ENCODE results near the gene TBC1D22A.

DNA sequence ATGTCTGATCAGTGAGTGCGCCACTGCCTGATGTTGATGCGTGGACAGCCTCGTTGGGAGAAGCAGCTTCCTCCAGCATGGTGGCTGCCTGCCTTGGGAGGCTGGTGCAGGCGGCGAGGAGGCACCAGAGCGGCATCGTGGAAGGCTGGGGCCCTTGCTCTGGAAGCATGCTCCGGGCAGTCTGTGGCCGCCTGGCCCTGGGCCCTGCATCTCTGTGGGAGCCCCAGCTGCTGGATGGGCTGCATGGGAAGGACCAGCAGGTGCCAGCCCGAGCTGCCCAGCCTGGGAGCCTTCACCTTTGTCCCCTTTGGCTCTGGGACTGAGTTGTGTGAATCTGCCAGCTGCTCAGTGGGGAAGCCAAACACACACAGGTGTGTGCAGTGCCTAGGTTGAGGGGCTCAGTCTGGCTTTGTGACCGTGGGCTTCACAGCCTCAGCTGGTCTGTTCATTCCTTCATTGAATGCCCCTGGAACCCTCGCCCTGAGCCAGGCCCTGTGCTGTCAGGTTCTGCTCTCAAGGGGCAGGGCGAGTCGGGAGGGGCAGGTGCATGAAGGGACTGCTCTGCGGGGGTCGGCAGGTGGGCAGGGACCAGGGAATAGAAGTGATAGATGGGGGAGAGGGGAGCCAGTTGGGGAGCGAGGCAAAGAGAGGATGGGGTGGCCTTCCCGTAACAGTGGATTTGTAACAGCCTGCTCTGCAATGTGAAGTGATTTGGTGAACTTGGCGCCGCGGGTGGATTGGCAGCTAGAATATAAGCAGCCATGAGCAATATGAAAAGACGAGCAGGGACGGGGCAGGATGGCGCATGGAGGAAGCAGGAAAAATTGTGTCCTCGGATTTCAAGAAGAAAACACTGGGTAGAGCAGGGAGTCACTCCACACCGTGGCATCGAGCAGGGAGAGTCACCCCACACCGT is 354.2 kb downstream of the TBC1D22A start:
- TF ChIP-seq, protein P1, sequence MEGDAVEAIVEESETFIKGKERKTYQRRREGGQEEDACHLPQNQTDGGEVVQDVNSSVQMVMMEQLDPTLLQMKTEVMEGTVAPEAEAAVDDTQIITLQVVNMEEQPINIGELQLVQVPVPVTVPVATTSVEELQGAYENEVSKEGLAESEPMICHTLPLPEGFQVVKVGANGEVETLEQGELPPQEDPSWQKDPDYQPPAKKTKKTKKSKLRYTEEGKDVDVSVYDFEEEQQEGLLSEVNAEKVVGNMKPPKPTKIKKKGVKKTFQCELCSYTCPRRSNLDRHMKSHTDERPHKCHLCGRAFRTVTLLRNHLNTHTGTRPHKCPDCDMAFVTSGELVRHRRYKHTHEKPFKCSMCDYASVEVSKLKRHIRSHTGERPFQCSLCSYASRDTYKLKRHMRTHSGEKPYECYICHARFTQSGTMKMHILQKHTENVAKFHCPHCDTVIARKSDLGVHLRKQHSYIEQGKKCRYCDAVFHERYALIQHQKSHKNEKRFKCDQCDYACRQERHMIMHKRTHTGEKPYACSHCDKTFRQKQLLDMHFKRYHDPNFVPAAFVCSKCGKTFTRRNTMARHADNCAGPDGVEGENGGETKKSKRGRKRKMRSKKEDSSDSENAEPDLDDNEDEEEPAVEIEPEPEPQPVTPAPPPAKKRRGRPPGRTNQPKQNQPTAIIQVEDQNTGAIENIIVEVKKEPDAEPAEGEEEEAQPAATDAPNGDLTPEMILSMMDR (IDR thresholded peaks at IDR 0.05) = no peak
- no peak for TF ChIP-seq POLR2A (IDR thresholded peaks at IDR 0.05)
